ENCODE measurements around the gene WFDC10A.
"Not testable (repeated sequence)": the region's sequence is repeated elsewhere in the genome, so short reads cannot be mapped to it uniquely, and the experiment has no call there.

GRCh38 chr20:45641076-45641475 is 11.5 kb downstream of the WFDC10A start:
- TF ChIP-seq POLR2AphosphoS5 (IDR thresholded peaks at IDR 0.05; ENCODE audit: borderline replicate concordance, low read depth, low read length); EZH2 (IDR thresholded peaks at IDR 0.05); FOXP2 (optimal IDR thresholded peaks at IDR 0.05; ENCODE audit: control extremely low read depth, extremely low read length, insufficient read depth): not testable (repeated sequence)
